Measurements from ENCODE around the gene BTNL8.

- TF ChIP-seq CTCF (conservative IDR thresholded peaks at IDR 0.05 in 1 of 2, IDR thresholded peaks at IDR 0.05 in 1 of 2; ENCODE audit: low read depth in 1 of 2, low read length in 2 of 2) (no peak), EZH2 (IDR thresholded peaks at IDR 0.05; ENCODE audit: low read length, missing control alignments) (no peak)
Observed at GRCh38 chr5:180869587-180869986, 29.4 kb upstream of the BTNL8 start.
